ENCODE measurements around the gene RALY. TPM values are rescaled to one million over a fixed set of nuclear protein-coding genes. Genes with fewer than 3 reads are reported as not detected.
A peak's percentile ranks its signal among the peaks of the same experiment; 100 is the strongest.
"Not testable (repeated sequence)": the region's sequence is repeated elsewhere in the genome, so short reads cannot be mapped to it uniquely, and the experiment has no call there.

Gene RALY
- total and polyA plus RNA-seq, 3 donors from 2014 or later: 184 to 247 (median 224) TPM

- intact Hi-C loops (cut with DNase I; ENCODE audit: low total_unique reads): no loop called here
- TF ChIP-seq CTCF (IDR thresholded peaks at IDR 0.05): no peak
- no peak for TF ChIP-seq POLR2A (IDR thresholded peaks at IDR 0.05)
- 62 to 72% methylated on average over 2 of the region's 2 CpGs for WGBS, 2 donors
- Histone ChIP-seq H3K27ac (no peak overlapping the region), H3K4me1 (peaks cover 8% of the 10 kb centered on the region), H3K27me3 (no peaks in the 10 kb centered on the region), H3K36me3 (ENCODE audit: low read depth, missing control alignments) (no peaks in the 10 kb centered on the region), H3K9me3 (no peaks in the 10 kb centered on the region), H3K4me3 (no peak overlapping the region)
- no peak for DNase-seq
These were observed 130.9 kb downstream of the RALY start for GRCh38 chr20:34124469-34125249.

- TF ChIP-seq POLR2A (IDR thresholded peaks at IDR 0.05) (no peak), CTCF (IDR thresholded peaks at IDR 0.05) (no peak)
- no peak for DNase-seq
- Histone ChIP-seq H3K36me3 (ENCODE audit: low read depth, missing control alignments) (no peaks in the 10 kb centered on the region), H3K27me3 (no peaks in the 10 kb centered on the region), H3K4me3 (no peak overlapping the region), H3K4me1 (peaks cover 8% of the 10 kb centered on the region), H3K9me3 (no peaks in the 10 kb centered on the region), H3K27ac (no peak overlapping the region)
- intact Hi-C loops (cut with DNase I; ENCODE audit: low total_unique reads): no loop called here
- WGBS, 2 donors: 51 to 56% methylated on average over 10 of the region's 10 CpGs
These were observed 134.1 kb downstream of the RALY start for GRCh38 chr20:34127792-34128191.

- Histone ChIP-seq H3K9me3 (no peaks in the 10 kb centered on the region), H3K36me3 (ENCODE audit: low read depth, missing control alignments) (no peaks in the 10 kb centered on the region), H3K27me3 (no peaks in the 10 kb centered on the region), H3K4me1 (peaks cover 8% of the 10 kb centered on the region), H3K27ac (no peak overlapping the region), H3K4me3 (peak overlapping the region in 1 of 2 donors; percentile 24)
- TF ChIP-seq CTCF (IDR thresholded peaks at IDR 0.05): peak; percentile 86 to 90 (median 88)
- no peak for TF ChIP-seq POLR2A (IDR thresholded peaks at IDR 0.05)
- intact Hi-C loops (cut with DNase I; ENCODE audit: low total_unique reads): no loop called here
- DNase-seq: peak; percentile 85
- 1 to 3% methylated on average over 10 of the region's 10 CpGs for WGBS, 2 donors
These were observed 135.9 kb downstream of the RALY start for GRCh38 chr20:34129518-34130162.

GRCh38 chr20:34131491-34131890 lies 137.8 kb downstream of the RALY start:
- Histone ChIP-seq H3K27me3 (no peaks in the 10 kb centered on the region), H3K9me3 (no peaks in the 10 kb centered on the region), H3K27ac (no peak overlapping the region), H3K36me3 (ENCODE audit: low read depth, missing control alignments) (no peaks in the 10 kb centered on the region), H3K4me3 (no peak overlapping the region), H3K4me1 (peaks cover 8% of the 10 kb centered on the region)
- TF ChIP-seq CTCF (IDR thresholded peaks at IDR 0.05): no peak
- DNase-seq: no peak
- intact Hi-C loops (cut with DNase I; ENCODE audit: low total_unique reads): no loop called here
- WGBS, 2 donors: 51 to 73% methylated on average over 4 of the region's 4 CpGs

- DNase-seq; H3K27me3 ChIP-seq; H3K4me1 ChIP-seq; H3K9me3 ChIP-seq; intact Hi-C loops (cut with DNase I; ENCODE audit: low total_unique reads); H3K36me3 ChIP-seq (ENCODE audit: low read depth, missing control alignments); H3K27ac ChIP-seq: not testable (repeated sequence)
- WGBS, 2 donors: 79% methylated on average over 14 of the region's 26 CpGs; no CpG with 5 or more reads in 1 of the 2 donors
- peak overlapping the region in 1 of 2 donors; percentile 30 for H3K4me3 ChIP-seq
These were observed 138.8 kb downstream of the RALY start for GRCh38 chr20:34132491-34132890.

- H3K36me3 ChIP-seq (ENCODE audit: low read depth, missing control alignments); H3K4me1 ChIP-seq; H3K9me3 ChIP-seq; intact Hi-C loops (cut with DNase I; ENCODE audit: low total_unique reads); DNase-seq; H3K27ac ChIP-seq; H3K27me3 ChIP-seq: not testable (repeated sequence)
- H3K4me3 ChIP-seq: peak overlapping the region in 1 of 2 donors; percentile 30
- WGBS, 2 donors: 58 to 70% methylated on average over 14 to 17 of the region's 21 CpGs
These were observed 139.2 kb downstream of the RALY start for GRCh38 chr20:34132943-34133342.

- intact Hi-C loops (cut with DNase I; ENCODE audit: low total_unique reads); H3K9me3 ChIP-seq; H3K4me3 ChIP-seq; H3K36me3 ChIP-seq (ENCODE audit: low read depth, missing control alignments); DNase-seq; H3K27ac ChIP-seq; H3K27me3 ChIP-seq; H3K4me1 ChIP-seq: not testable (repeated sequence)
- WGBS, 2 donors: 30 to 67% methylated on average over 1 to 4 of the region's 4 CpGs
These were observed 139.7 kb downstream of the RALY start for GRCh38 chr20:34133365-34133860.

Measured in testis (tissue), 3 donors.